Liver (tissue), 9 donors: ENCODE measurements around the gene YPEL4. TPM values are rescaled to one million over a fixed set of nuclear protein-coding genes. Genes with fewer than 3 reads are reported as not detected.

Source experiments
- DNase-seq: peaks from one replicate; pipeline ENCODE4 v3.0.0-alpha.2; 2017; ENCODE audit warnings: low spot score
- H3K27ac ChIP-seq, 2 donors: one replicate each; pipeline ENCODE4 v1.7.0; 2013; ENCODE audit warnings: inconsistent platforms in 2 of 2, low read length in 2 of 2, control low read depth in 1 of 2, low read depth in 1 of 2, mild to moderate bottlenecking in 1 of 2
- H3K27me3 ChIP-seq, 4 donors: one replicate each; pipeline versions ENCODE4 v1.6.1 to v1.7.0; 2013; ENCODE audit warnings: low read length in 3 of 4, inconsistent platforms in 1 of 4, mild to moderate bottlenecking in 1 of 4, moderate library complexity in 1 of 4; ENCODE audit not compliant: control insufficient read depth in 4 of 4, insufficient read depth in 4 of 4
- H3K36me3 ChIP-seq, 4 donors: one replicate each; pipeline versions ENCODE4 v1.6.1 to v1.7.0; 2013; ENCODE audit warnings: low read length in 3 of 4, mild to moderate bottlenecking in 3 of 4, low read depth in 1 of 4, moderate library complexity in 1 of 4; ENCODE audit not compliant: control insufficient read depth in 4 of 4, insufficient read depth in 3 of 4
- H3K4me1 ChIP-seq, 4 donors: one replicate each; pipeline versions ENCODE4 v1.6.1 to v1.7.0; 2013; ENCODE audit warnings: low read length in 3 of 4, mild to moderate bottlenecking in 3 of 4, moderate library complexity in 1 of 4; ENCODE audit not compliant: control insufficient read depth in 4 of 4, insufficient read depth in 4 of 4
- H3K4me3 ChIP-seq, 3 donors: one replicate each; pipeline versions ENCODE4 v1.6.1 to v1.7.0; 2013; ENCODE audit warnings: low read length in 3 of 3, control low read depth in 1 of 3, low read depth in 1 of 3, mild to moderate bottlenecking in 1 of 3
- H3K9ac ChIP-seq, 2 donors: one replicate each; pipeline ENCODE4 v1.7.0; 2013; ENCODE audit warnings: low read length in 2 of 2, mild to moderate bottlenecking in 2 of 2, moderate library complexity in 2 of 2, control low read depth in 1 of 2, low read depth in 1 of 2
- H3K9me3 ChIP-seq, 4 donors: one replicate each; pipeline versions ENCODE4 v1.6.1 to v1.7.0; 2013; ENCODE audit warnings: low read length in 3 of 4; ENCODE audit not compliant: control insufficient read depth in 4 of 4
- ATF3 ChIP-seq: IDR thresholded peaks from 2 replicates; pipeline ENCODE4 v1.6.1; 2016; ENCODE audit warnings: antibody characterized with exemption
- CTCF ChIP-seq: fragments of 150-350 bp; IDR thresholded peaks from 2 replicates; pipeline ENCODE4 v1.5.1; 2017; ENCODE audit warnings: improper control_type of control experiment, low read depth, low read length; ENCODE audit not compliant: missing input control
- EGR1 ChIP-seq, 2 donors: IDR thresholded peaks; 2 replicates each; pipeline ENCODE4 v1.6.1; 2016 to 2018; ENCODE audit warnings: antibody characterized with exemption in 2 of 2, low read depth in 2 of 2
- FOXA1 ChIP-seq: IDR thresholded peaks from 2 replicates; pipeline ENCODE4 v1.6.1; 2016; ENCODE audit warnings: antibody characterized with exemption
- FOXA2 ChIP-seq: IDR thresholded peaks from 2 replicates; pipeline ENCODE4 v1.6.1; 2016; ENCODE audit warnings: antibody characterized with exemption
- GABPA ChIP-seq, 2 donors: IDR thresholded peaks in 1 of 2; conservative IDR thresholded peaks in 1 of 2; 2 replicates each; pipeline ENCODE4 v1.6.1; 2016; ENCODE audit warnings: antibody characterized with exemption in 2 of 2, mild to moderate bottlenecking in 1 of 2, moderate library complexity in 1 of 2
- HNF4A ChIP-seq, 2 donors: conservative IDR thresholded peaks; 2 replicates each; pipeline ENCODE4 v1.6.1; 2016; ENCODE audit warnings: antibody characterized with exemption in 2 of 2, mild to moderate bottlenecking in 2 of 2
- HNF4G ChIP-seq: IDR thresholded peaks from 2 replicates; pipeline ENCODE4 v1.6.1; 2016; ENCODE audit warnings: antibody characterized with exemption
- JUND ChIP-seq, 2 donors: IDR thresholded peaks; 2 replicates each; pipeline ENCODE4 v1.6.1; 2016; ENCODE audit warnings: antibody characterized with exemption in 2 of 2
- NR2F2 ChIP-seq: IDR thresholded peaks from 2 replicates; pipeline ENCODE4 v1.6.1; 2016; ENCODE audit warnings: antibody characterized with exemption
- RAD21 ChIP-seq, 2 donors: IDR thresholded peaks; 2 replicates each; pipeline ENCODE4 v1.6.1; 2016; ENCODE audit warnings: antibody characterized with exemption in 2 of 2, mild to moderate bottlenecking in 2 of 2
- REST ChIP-seq: IDR thresholded peaks from 2 replicates; pipeline ENCODE4 v1.6.1; 2016; ENCODE audit warnings: antibody characterized with exemption, mild to moderate bottlenecking
- RXRA ChIP-seq, 2 donors: IDR thresholded peaks; 2 replicates each; pipeline ENCODE4 v1.6.1; 2017 to 2018; ENCODE audit warnings: antibody characterized with exemption in 2 of 2, mild to moderate bottlenecking in 1 of 2
- SP1 ChIP-seq: IDR thresholded peaks from 2 replicates; pipeline ENCODE4 v1.6.1; 2018; ENCODE audit warnings: antibody characterized with exemption, mild to moderate bottlenecking
- TAF1 ChIP-seq: conservative IDR thresholded peaks from 2 replicates; pipeline ENCODE4 v1.6.1; 2016; ENCODE audit warnings: antibody characterized with exemption, mild to moderate bottlenecking
- YY1 ChIP-seq: IDR thresholded peaks from 2 replicates; pipeline ENCODE4 v1.6.1; 2016; ENCODE audit warnings: antibody characterized with exemption, mild to moderate bottlenecking
- ZBTB33 ChIP-seq: IDR thresholded peaks from 2 replicates; pipeline ENCODE4 v1.6.1; 2016; ENCODE audit warnings: antibody characterized with exemption
- WGBS: extraction: QIAGEN DNeasy Blood & Tissue Kit; methylation state at CpG from one replicate; pipeline ENCODE4 v1.1.7; 2013; 5-methylcytosine and 5-hydroxymethylcytosine counted together
- polyA plus RNA-seq, 2 donors: library from polyadenylated mRNA; stranded (reverse) in 1 of 2; unstranded in 1 of 2; fragments of 200-250 nt in 1 of 2; fragments of >200 nt in 1 of 2; fragmentation: Nextera tagmentation in 1 of 2; extraction: Ambion mirVana in 1 of 2; gene quantifications; one replicate each; pipeline versions ENCODE4 v1.2.1 to v1.2.3, GENCODE V29; 2013 to 2015
- total RNA-seq, 2 donors: library from RNA; depleted of rRNA; stranded (reverse); fragments of >200 nt; gene quantifications; one replicate each; pipeline ENCODE4 v1.2.3, GENCODE V29; 2014
- TF ChIP-seq, protein P1 (sequence below): IDR thresholded peaks from 2 replicates; pipeline ENCODE4 v1.6.1; 2016; ENCODE audit warnings: antibody characterized with exemption
- donor health status: healthy.
- donor health status: healthy.
- donor health status: healthy.
- donor health status: healthy.
- donor health status: healthy.

The YPEL4 gene
- total and polyA plus RNA-seq, 4 donors: 0.08 to 19.9 (median 0.22) TPM

- no peak for TF ChIP-seq REST
- TF ChIP-seq JUND (IDR thresholded peaks at IDR 0.05): no peak
- no peak for TF ChIP-seq FOXA1
Observed at GRCh38 chr11:57668434-57668782, 18.7 kb upstream of the YPEL4 start (continued).

- under 1% methylated on average over 96 of the region's 96 CpGs for WGBS
- peak within 1 kb of the TSS; percentile 94 to 98 (median 96) for H3K4me3 ChIP-seq
- peaks cover 2 to 13% (median 8%) of the 10 kb centered on the region in 4 donors for H3K36me3 ChIP-seq
- peaks cover 2 to 23% (median 18%) of the 10 kb centered on the region in 4 donors for H3K4me1 ChIP-seq
- H3K27me3 ChIP-seq: no peaks in the 10 kb centered on the region
- TF ChIP-seq YY1: peak; percentile 10
- TF ChIP-seq GABPA (IDR thresholded peaks at IDR 0.05 in 1 of 2, conservative IDR thresholded peaks at IDR 0.05 in 1 of 2): peak in 1 of 2 donors; percentile 63
- peak; percentile 99 for TF ChIP-seq ZBTB33
- peak in 1 of 2 donors; percentile 4 for TF ChIP-seq RXRA (IDR thresholded peaks at IDR 0.05)
- TF ChIP-seq REST: no peak
- peak; percentile 45 for TF ChIP-seq CTCF
- TF ChIP-seq JUND (IDR thresholded peaks at IDR 0.05): no peak
- no peak for TF ChIP-seq FOXA1
- TF ChIP-seq NR2F2: no peak
- no peak for TF ChIP-seq HNF4A (conservative IDR thresholded peaks at IDR 0.05)
- TF ChIP-seq SP1: no peak
- peak in 1 of 2 donors; percentile 13 for TF ChIP-seq EGR1 (IDR thresholded peaks at IDR 0.05; ENCODE audit: low read depth in 2 of 2)
- TF ChIP-seq TAF1: no peak
- TF ChIP-seq ATF3: no peak
- TF ChIP-seq, protein P1, sequence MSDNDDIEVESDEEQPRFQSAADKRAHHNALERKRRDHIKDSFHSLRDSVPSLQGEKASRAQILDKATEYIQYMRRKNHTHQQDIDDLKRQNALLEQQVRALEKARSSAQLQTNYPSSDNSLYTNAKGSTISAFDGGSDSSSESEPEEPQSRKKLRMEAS: no peak
- TF ChIP-seq RAD21 (IDR thresholded peaks at IDR 0.05): no peak
- TF ChIP-seq HNF4G: no peak
- no peak for TF ChIP-seq FOXA2
- peak; percentile 98 for DNase-seq
- H3K9ac ChIP-seq: peak within 1 kb of the TSS; percentile 95 to 98
- H3K27ac ChIP-seq: peak within 1 kb of the TSS; percentile 97 to 99
- H3K9me3 ChIP-seq: no peaks in the 10 kb centered on the region
Observed at GRCh38 chr11:57667736-57668433, 18.2 kb upstream of the YPEL4 start, which contains the start of gene ZDHHC5. Gene ZDHHC5, plus strand, starts transcription at chr11:57668114. Its CDS starts 4,977 bp downstream, at chr11:57673091.
